Left ventricle myocardium inferior (tissue), 1 donor: Measurements from ENCODE around the gene IQSEC2. TPM values are rescaled to one million over a fixed set of nuclear protein-coding genes. Genes with fewer than 3 reads are reported as not detected.

Source experiments
- DNase-seq: peaks from one replicate; pipeline ENCODE4 v3.0.0-alpha.2; 2020
- H3K27ac ChIP-seq: fragments of 200-600 bp; replicated peaks from 2 replicates; pipeline ENCODE4 v1.8.0; 2021
- H3K27me3 ChIP-seq: fragments of 200-600 bp; 2 replicates; pipeline ENCODE4 v1.8.0; 2021; ENCODE audit warnings: low read depth
- H3K36me3 ChIP-seq: fragments of 200-600 bp; 2 replicates; pipeline ENCODE4 v1.8.0; 2021
- H3K4me1 ChIP-seq: fragments of 200-600 bp; 2 replicates; pipeline ENCODE4 v1.8.0; 2021
- H3K4me3 ChIP-seq: fragments of 200-600 bp; 2 replicates; pipeline ENCODE4 v1.8.0; 2021; ENCODE audit warnings: mild to moderate bottlenecking, moderate library complexity
- H3K9me3 ChIP-seq: fragments of 200-600 bp; replicated peaks from 2 replicates; pipeline ENCODE4 v1.8.0; 2021
- intact Hi-C: fragments of 100-400 bp; cut with micrococcal nuclease; formaldehyde crosslinking; loops from one replicate; pipeline ENCODE4 v1.11.0; 2022
- total RNA-seq: library from RNA; stranded (reverse); fragmentation: NEBNext Ultra II Directional; extraction: Animal tissue kit (Norgen Biotek cat#: 25700); gene quantifications from one replicate; pipeline ENCODE4 v1.2.1, GENCODE V29; 2021
- TF ChIP-seq, protein P1 (sequence below): fragments of 200-600 bp; IDR thresholded peaks from 2 replicates; pipeline ENCODE4 v1.8.0; 2021; ENCODE audit warnings: antibody characterized with exemption, mild to moderate bottlenecking, borderline replicate concordance
- donor health status: DM: no; HTN: yes; CAD: no; lungs with severe emphysema.

Gene IQSEC2
- total RNA-seq, 1 donor from 2014 or later: 17.1 TPM

DNA sequence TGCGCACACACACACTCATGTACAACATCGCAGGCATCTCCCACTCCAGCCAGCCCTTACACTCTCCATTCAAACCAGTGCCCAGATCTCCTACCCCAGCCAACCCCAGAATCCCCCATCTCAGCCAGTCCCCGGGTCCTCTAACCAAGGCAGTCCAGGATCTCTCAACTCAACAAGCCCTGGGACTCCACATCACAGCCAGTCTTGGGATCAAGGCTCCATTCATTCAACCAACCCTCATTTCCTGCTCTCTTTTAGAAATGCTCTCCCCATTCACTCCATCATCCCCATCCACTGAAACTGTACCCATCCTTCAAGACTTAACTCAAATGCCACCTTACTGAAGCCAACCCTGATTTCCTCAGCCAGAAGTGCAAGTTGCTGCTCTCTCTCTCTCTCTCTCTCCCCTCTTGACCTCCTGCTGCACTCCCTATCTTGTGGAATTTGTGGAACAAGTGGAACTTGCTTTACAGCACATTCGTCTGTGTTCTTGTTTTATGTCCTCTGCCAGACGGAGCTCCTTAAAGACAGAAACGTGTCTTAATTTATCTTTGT lies 40.6 kb upstream of the IQSEC2 start:
- H3K36me3 ChIP-seq: no peaks in the 10 kb centered on the region
- H3K27me3 ChIP-seq: peaks cover 17% of the 10 kb centered on the region
- intact Hi-C loops: no loop called here
- H3K4me3 ChIP-seq: no peak overlapping the region
- DNase-seq: no peak
- peaks cover 11% of the 10 kb centered on the region for H3K4me1 ChIP-seq
- H3K9me3 ChIP-seq: no peaks in the 10 kb centered on the region
- TF ChIP-seq, protein P1, sequence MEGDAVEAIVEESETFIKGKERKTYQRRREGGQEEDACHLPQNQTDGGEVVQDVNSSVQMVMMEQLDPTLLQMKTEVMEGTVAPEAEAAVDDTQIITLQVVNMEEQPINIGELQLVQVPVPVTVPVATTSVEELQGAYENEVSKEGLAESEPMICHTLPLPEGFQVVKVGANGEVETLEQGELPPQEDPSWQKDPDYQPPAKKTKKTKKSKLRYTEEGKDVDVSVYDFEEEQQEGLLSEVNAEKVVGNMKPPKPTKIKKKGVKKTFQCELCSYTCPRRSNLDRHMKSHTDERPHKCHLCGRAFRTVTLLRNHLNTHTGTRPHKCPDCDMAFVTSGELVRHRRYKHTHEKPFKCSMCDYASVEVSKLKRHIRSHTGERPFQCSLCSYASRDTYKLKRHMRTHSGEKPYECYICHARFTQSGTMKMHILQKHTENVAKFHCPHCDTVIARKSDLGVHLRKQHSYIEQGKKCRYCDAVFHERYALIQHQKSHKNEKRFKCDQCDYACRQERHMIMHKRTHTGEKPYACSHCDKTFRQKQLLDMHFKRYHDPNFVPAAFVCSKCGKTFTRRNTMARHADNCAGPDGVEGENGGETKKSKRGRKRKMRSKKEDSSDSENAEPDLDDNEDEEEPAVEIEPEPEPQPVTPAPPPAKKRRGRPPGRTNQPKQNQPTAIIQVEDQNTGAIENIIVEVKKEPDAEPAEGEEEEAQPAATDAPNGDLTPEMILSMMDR: no peak
- no peak overlapping the region for H3K27ac ChIP-seq

DNA sequence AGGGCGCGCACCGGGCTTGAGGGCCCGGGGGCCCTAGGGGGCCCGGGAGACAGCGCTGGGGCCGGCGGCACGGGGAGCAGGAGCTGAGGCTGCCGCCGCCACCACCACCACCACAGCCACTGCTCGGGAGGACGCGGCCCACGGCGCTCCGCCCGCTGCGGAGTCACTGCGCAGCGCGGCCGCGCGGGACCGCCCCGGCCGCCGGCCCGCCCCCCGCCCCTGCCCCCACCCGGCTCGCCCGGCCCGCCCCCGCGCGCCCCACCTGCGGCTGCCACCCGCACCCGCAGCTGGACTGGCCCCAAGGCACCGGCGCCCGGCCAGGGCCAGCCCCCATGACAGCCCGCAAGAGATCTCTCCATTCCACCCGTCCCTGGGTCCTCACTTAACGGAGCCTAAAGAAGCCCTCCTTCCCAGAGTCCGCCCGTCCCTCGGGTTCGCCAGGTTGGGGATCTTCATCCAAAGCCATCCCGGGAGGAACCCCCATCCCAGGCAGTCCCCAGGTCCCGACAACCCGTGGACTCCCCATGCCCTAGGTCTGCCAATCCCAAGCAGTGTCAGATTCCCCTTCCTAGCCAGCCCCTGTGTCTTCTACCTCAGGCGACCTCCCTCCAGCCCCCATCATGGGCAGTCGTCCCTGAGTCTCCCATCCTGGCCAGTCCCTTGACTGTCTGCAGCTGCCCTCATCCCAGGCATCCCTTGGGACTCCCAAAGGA lies 40.0 kb upstream of the IQSEC2 start:
- Histone ChIP-seq H3K27me3 (peaks cover 17% of the 10 kb centered on the region), H3K4me1 (peaks cover 11% of the 10 kb centered on the region), H3K27ac (no peak overlapping the region), H3K4me3 (peak overlapping the region; percentile 71), H3K9me3 (no peaks in the 10 kb centered on the region), H3K36me3 (no peaks in the 10 kb centered on the region)
- TF ChIP-seq, protein P1: no peak
- intact Hi-C loops: no loop called here
- no peak for DNase-seq

DNA sequence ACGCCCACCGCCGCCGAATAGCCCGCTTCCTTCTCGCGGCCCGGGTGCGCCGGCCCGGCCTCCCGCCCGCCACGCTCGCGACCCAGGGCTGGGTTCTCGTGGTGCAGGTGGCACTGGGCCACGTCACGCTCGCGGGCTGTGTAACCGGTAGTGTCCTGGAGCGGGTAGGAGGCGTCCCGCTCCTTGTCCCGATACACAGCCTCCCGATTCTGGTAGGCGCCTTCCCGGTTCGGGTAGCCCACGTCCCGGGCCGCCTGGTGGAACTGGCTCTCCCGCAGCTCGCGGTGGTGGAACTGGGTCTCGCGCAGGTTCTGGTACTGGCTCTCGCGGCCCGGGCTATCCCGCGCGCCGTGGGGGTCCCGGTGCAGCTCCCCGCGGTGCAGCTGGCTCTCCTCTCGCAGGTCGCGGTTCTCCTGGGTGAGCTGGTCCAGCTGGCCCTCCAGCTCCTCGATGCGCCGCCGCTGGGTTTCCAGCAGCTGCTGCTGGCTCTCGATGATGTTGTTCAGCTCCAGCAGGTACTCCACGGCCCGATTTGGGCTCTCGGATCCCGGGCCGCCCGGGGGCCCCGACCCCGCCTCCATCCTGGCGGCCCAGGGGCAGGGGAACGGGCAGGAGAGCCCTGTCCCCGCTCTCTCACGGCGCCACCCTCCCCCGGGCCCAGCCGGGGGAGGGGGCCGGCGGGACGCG lies 39.3 kb upstream of the IQSEC2 start:
- TF ChIP-seq, protein P1: no peak
- H3K36me3 ChIP-seq: no peaks in the 10 kb centered on the region
- peaks cover 17% of the 10 kb centered on the region for H3K27me3 ChIP-seq
- H3K4me3 ChIP-seq: peak overlapping the region; percentile 71
- intact Hi-C loops: no loop called here
- H3K4me1 ChIP-seq: peaks cover 11% of the 10 kb centered on the region
- H3K9me3 ChIP-seq: no peaks in the 10 kb centered on the region
- H3K27ac ChIP-seq: no peak overlapping the region
- DNase-seq: no peak

DNA sequence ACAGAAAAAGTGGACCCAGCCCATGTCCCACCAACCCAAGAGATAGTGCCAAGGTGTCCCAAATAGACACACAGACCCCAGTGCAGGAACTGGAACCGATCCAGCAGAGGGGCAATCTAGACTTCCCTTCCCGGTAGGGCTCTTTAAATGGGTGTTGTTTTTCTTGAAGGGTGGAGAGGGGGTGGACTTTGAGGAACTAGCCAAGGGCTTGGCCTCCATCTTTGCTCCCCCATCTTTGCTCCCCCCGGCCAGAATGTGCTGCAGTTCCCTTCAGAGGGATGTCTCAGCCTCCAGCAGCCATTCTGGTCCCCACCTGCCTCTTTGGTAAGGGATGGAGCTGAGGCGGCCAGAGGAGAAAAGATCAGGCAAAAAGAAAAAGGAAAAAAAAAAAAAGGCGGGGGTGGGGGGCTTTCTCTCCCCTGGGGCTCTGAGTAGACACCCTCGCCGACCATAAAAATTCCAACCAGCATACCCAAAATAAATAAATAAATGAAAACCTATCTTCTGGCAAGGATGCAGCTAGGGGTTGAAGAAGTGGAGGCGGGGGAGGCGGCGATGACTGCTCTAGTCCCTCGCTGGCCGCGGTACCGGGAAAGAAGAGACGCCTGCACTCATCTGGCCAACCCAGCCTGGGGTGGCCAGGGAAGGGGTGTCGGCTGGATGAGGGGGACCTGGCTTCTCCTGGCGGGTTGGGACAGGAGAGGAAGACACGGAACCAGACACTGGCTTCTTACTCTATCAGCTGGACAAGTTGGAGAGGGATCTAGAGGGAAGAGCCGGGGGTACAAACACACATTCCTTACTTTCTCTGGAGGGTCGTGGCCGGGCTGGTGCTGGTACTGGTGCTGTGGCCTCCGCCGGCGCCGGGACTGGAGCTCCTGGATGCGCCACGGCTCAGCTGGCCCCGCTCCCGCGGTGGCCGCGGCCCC lies 38.5 kb upstream of the IQSEC2 start:
- Histone ChIP-seq H3K27me3 (peaks cover 13% of the 10 kb centered on the region), H3K9me3 (no peaks in the 10 kb centered on the region), H3K4me3 (peak overlapping the region; percentile 71), H3K27ac (no peak overlapping the region), H3K36me3 (no peaks in the 10 kb centered on the region), H3K4me1 (peaks cover 11% of the 10 kb centered on the region)
- DNase-seq: no peak
- TF ChIP-seq, protein P1: no peak
- intact Hi-C loops: no loop called here

DNA sequence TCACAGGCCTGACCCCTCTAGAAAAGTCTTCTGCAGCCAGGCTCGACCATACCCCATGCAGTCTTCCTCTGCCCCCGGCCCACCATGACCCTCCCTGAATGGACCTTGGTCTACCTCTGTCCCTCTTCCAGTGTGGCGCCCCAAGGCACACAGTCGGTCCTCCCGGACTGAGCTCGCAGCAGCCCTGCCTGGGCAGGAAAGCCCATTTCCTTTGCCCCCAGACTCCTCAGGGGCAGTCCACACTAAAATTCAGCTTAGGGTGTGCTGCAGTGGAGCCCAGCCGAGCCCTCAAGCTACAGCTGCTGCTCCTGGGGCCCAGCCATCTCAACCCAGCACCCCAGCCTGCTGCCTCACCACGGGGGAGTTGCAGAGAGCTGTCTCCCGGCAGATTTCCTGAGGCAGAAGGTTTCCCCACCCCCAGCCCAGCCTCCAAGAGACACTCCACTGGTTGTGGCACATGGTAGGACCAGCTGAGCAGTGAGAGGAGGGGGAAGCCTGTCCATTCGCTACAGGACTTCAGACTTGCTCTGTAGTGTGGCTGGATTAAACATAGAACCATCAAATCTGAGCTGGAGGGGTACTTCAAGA lies 37.5 kb upstream of the IQSEC2 start:
- TF ChIP-seq, protein P1: no peak
- no peak overlapping the region for H3K27ac ChIP-seq
- intact Hi-C loops: no loop called here
- no peaks in the 10 kb centered on the region for H3K9me3 ChIP-seq
- H3K4me3 ChIP-seq: peak overlapping the region; percentile 71
- H3K4me1 ChIP-seq: peaks cover 11% of the 10 kb centered on the region
- no peak for DNase-seq
- H3K27me3 ChIP-seq: peaks cover 8% of the 10 kb centered on the region
- H3K36me3 ChIP-seq: no peaks in the 10 kb centered on the region
